Stimulated activated CD4-positive, alpha-beta T cell treated with anti-CD3 and anti-CD28 coated beads, Interleukin-2, amount 100 ng/mL, for 24 hours (primary cell): Measurements from ENCODE around the gene FMNL1.
A peak's percentile ranks its signal among the peaks of the same experiment; 100 is the strongest.
"Not testable (repeated sequence)": the region's sequence is repeated elsewhere in the genome, so short reads cannot be mapped to it uniquely, and the experiment has no call there.

Source experiments
- DNase-seq, 2 donors: peaks; one replicate each; pipeline ENCODE4 v3.0.0-alpha.2; 2020

The FMNL1 gene, protein sequence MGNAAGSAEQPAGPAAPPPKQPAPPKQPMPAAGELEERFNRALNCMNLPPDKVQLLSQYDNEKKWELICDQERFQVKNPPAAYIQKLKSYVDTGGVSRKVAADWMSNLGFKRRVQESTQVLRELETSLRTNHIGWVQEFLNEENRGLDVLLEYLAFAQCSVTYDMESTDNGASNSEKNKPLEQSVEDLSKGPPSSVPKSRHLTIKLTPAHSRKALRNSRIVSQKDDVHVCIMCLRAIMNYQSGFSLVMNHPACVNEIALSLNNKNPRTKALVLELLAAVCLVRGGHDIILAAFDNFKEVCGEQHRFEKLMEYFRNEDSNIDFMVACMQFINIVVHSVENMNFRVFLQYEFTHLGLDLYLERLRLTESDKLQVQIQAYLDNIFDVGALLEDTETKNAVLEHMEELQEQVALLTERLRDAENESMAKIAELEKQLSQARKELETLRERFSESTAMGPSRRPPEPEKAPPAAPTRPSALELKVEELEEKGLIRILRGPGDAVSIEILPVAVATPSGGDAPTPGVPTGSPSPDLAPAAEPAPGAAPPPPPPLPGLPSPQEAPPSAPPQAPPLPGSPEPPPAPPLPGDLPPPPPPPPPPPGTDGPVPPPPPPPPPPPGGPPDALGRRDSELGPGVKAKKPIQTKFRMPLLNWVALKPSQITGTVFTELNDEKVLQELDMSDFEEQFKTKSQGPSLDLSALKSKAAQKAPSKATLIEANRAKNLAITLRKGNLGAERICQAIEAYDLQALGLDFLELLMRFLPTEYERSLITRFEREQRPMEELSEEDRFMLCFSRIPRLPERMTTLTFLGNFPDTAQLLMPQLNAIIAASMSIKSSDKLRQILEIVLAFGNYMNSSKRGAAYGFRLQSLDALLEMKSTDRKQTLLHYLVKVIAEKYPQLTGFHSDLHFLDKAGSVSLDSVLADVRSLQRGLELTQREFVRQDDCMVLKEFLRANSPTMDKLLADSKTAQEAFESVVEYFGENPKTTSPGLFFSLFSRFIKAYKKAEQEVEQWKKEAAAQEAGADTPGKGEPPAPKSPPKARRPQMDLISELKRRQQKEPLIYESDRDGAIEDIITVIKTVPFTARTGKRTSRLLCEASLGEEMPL

DNA sequence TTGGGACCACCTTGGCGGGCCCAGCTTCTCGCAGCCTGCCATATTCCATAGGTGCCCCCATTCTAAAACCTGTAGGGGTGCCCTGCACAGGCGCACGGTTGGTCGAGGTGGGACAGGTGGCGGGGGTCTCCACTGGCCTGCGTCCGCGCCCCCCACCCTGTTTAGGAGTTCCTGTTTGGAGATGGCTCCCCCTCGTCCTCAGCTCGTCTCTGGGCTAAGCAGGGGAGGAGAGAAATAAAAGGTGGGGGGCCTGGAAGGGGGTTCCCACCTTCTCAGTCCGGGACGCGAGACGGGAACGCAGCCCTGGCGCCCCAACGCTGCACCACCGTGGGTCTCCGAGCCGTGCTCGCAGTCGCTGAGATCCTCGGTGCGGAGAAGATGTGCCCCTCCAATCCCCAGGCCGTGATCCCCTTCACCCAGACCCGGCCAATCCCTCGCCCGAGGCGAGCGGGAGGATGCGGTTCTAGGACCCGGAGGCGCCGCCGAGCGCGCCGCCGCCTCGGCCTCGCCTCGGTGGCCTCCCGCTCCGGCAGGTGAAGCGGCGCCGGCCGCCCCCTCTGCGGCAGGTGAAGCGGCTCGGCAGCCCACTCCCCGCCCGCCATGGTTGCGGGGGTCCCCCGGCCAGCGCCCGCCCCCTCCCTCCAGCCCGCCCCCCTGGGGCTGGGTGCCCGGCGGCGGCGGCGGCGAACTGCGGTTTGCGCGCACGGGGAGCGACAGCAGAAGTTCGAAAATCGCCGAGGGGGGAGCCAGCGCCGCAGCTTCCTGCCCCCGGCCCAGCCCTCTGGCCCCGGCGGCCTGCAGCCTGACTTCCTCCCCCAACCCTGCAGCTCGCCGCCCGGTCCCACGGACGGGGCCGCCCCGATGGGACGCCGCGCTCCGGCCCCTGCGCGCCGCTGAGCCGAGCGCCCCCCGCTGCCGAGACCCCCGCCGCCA, at the start of gene FMNL1:
Gene FMNL1, plus strand, starts transcription at position 805 of the 933 bp plus-strand sequence. CDS start 240 bp downstream, outside the sequence.
- DNase-seq, result peak; percentile 61 to 73

DNA sequence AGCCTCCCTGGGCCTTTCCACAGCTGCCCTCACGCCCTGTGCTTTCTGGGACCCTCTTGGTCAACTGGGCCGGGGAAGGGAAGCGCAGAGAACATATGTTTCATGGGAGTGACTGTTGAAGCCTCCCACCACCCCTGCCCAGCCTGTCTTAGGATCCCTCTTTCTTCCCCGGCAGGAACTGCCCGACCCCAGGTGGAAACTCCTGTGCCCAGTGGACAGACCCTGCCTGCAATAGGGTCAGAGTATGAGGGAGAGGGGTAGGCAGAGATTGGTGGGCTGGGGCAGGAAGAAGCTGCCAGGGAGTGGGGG, 49.5 kb upstream of the FMNL1 start:
- no peak for DNase-seq

DNA sequence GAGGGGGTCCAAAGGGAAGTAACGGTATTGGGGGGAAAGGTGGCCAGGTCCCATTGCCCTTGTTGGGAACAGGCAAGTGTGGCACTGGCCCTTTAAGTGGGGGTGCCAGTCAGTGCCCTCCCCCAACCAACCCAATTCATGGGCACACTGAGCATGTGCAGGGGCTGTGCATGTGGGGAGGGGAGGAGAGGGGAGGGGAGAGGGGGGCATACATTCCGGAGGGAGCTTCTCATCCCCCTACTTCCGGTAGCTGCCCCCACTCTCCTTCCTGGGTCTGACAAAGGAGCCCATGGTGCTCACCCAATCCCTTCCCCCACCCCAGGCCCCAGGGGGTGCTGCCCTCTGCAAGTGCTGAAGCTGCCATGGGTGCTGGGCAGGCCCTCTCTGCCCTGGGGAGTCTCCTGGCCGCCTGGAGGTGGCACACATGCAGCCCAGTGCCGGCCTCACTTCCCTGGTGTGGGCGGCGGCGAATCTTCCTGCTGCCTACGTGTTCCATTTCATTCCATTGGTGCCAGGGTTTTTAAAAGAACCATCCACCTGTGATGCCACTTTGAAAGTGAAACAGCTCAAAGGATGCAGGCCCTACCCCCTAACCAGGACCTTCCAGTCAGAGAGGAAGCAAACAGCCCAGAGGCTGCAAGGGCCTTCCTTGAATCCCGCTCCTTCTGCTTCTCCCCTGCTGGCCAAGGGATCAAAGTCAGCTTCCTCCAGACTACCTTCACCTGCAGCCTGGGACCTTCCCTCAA, 49.0 kb upstream of the FMNL1 start:
- peak; percentile 55 to 61 for DNase-seq

DNA sequence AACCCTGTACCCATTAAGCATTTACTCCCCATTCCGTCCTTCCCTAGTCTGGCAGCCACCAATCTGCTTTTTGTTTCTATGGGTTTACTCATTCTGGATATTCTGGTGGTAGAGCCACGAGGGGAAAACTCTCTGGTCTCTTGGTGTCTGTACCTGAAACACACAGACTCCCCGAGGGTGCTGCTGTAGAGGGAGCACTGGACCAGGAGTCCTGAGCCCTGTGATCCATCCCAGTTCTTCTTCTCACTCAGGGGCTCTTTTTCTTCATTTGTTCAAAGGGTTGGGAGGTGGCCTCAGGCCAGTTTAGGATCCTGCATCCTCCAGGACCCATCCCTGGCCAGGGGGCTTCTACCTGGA, 45.9 kb upstream of the FMNL1 start:
- no peak for DNase-seq

DNA sequence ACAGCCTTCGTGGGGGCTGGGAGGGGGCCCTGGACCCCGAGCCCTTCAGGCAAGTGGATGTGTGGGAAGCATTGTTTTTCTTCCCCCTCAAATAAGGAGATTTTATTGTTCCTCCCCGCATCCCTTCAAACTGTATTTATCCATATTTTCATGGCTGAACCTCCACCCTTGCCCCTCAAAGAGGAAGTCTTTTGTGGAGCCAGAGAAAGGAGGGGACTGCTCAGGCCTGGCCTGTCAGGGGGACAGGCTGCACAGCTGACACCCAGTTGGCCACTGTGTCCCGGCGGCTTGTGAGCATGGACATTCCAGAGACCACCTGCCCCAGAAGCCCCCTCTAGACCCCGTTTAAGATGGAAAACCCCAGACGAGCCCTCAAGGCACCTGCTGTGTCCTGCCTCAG, 44.1 kb upstream of the FMNL1 start:
- DNase-seq, result no peak

DNA sequence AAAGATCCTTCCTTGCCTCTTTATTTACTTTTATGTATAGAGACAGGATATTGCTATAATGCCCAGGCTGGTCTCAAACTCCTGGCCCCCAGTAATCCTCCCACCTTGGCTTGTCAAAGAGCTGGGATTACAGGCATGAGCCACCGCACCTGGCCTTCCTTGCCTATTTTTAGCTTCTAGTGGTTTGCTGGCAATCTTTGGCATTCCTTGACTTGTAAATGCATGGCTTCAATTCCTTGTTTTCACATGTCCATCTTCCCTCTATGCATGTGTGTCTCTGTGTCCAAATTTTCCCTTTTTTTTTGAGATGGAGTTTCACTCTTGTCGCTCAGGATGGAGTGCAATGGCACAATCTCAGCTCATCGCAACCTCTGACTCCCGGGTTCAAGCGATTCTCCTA, 37.5 kb upstream of the FMNL1 start:
- no peak for DNase-seq

DNA sequence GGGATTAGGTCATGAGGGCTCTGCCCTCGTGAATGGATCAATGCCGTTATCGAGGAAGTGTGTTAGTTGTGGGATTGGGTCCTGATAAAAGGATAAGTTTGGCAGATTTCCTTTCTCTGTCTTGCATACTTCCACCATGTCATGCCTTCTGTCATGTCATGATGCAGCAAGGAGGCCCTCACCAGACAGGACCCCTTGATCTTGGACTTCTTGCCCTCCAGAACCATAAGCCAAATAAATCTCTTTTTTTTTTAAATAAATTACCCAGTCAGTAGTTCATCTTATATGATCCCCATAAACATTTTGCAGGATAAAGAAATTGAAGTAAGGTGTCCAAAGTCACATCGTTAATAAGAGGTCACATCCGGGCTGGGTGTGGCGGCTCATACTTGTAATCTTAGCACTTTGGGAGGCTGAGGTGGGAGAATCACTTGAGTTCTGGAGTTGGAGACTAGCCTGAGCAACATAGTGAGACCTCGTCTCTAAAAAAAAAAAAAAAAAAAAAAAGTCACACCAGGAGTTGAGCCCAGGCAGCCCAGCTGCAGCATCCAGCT, 34.8 kb upstream of the FMNL1 start:
- no peak for DNase-seq

DNA sequence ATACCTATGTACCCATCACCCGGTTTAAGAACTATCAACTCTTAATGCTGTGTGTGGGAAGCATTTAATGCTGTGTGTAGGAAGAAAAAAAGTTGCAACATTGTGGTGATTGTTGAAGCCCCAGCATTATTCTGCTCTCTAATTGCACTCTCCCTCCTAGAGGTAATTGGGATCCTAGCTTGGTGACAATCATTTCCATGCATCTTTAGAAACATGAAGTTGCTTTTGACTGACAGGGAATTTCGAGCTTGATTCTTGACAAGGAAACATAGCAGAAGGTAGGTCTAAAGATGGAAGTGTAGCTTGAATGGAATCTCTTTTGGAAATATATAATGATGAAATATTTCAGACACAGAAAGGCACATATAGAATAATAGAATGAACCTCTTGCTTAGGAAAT, 32.7 kb upstream of the FMNL1 start:
- DNase-seq, result no peak

DNA sequence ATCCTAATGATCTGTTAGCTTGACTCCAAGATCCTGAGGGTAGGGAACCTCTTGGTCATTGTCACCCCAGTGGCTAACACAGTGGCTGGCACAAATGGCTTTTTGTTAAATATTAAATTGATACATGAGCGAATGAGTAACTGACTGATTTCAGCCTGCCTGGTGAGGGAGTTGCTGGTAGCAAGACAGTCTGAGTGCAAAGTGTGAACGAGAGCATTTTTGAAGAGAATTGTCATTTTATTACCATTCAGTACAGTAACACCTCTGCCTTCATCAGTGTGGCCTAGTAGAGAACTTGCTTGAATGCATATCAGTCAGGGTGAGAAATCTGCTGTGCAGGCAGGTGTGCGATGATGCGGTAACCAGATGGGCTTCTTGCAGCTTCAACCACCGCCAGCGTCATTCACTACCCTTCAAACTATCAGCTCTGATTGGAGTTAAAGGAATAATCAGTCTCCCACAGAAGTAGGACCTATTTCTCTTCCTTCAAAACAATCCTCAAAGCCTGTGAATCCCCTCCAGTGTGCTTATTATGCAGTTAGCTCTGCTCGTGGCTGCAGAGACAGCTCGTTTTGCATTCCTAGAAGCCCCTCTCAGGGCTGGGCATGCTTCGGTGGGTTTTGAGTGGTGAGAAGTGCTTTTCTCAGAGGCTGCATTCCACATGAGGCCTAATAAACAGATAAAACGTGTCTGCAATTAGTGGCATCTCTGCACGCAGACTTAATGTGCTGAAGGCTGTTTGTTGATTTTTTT, 31.0 kb upstream of the FMNL1 start:
- no peak for DNase-seq

DNA sequence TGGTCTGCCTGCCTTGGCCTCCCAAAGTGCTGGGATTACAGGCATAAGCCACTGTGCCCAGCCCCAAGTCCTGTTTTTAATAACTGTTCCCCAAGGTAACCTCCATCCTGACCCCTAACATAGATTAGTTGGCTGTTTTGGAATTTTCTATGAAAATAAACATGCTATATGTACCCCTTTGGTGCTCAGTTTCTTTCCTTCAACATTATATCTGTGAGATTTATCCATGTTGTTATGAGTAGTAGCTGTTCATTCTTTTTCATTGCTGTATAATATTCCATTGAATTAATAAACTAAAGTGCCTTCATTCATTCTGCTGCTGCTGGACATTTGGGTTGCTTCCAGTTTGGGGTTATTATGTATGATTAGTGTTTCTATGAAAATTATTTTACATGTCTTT, 26.3 kb upstream of the FMNL1 start:
- no peak for DNase-seq

DNA sequence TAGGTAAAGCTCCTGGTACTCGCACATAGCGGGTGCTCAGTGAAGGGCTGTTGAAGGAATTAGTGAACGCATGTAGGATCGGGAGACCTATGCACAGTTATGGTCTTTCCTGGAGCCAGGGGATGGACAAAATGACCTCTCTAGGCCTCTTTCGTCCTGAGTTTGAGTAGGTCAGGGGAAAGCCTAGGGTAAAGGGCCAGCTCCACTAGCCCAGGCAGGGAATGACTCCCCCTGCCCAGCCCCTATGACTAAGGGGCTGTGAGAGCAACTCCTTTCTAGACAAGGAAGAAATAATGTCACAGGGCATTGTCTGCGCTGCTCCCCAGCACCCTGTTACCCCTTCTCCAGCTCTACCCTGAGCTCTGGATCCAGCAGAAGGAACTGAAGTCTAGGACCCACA, 24.6 kb upstream of the FMNL1 start:
- DNase-seq, result no peak

DNA sequence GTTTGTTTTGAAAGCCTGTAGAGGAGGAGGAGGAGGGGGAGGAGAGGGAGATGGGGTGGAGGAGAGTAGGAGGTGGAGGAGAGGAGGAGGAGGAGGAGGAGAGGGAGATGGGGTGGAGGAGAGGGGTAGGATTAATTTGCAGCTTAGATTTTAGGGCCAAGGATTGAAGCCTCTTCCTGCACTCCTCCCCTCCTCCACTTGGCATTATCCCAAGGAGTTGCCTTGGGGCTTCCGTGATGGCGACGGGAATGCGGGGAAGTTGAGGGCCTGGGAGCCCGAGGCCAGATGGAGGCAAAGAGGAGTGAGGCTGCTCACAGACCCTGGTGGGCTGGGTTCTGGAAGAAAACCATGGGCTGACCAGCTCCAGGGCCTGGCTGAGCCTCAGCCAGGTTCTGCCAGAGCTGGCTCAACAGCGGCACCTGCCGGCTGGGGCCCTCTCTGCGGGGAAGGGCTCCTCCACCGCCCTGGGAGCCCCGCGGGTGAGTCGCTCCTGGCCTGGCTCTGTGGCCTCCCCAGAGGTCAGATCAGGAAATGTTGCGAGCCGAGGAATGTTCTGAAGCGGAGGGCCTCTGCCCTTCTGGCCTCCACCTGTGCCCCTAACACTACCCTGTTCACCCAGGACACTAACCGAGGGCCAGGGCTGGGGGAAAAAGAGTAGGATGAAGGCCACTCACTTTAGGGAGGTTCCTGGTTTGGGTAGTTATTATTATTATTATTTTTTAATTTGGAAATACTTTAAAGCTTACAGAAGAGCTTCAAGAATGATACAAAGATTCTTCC, 23.9 kb upstream of the FMNL1 start:
- DNase-seq, result peak; percentile 93 to 96

DNA sequence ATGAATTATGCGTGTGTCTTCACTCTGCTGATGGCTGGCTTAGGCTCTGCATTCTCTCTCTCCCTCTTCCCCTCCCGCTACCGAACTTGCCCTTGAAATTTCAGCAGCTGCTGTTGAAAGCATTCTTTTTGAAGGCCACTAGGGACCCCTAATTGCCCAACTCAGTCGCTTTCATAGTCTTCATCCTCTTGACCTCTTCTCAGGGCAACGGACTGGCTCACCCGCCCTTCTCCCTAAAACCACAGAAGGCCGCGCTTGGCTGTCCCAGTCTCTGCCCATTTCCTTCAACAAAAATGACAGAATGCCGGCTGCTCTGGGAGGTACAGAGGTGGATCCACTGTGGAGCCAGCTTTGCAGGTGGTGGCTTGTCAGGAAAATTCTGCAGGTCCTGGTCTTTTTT, 21.0 kb upstream of the FMNL1 start:
- no peak for DNase-seq

DNA sequence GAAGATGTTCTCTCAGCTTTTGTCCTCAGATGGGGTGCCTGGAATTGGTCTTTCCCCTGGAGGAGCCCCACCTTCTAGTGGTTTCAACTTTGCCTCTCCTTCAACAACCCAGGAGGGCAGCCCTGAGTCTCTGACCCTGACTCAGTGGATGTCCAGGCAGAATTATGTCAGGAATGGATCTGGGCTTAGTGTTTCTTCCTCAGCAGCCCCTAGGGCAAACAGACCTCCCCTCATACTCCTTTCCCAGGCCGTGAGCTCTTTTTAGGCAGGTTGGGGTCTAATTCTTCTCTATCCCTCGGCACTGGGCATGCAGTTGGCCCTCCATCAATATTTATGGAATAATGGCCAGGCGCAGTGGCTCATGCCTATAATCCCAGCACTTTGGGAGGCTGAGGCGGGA, 20.2 kb upstream of the FMNL1 start:
- DNase-seq, result no peak

DNA sequence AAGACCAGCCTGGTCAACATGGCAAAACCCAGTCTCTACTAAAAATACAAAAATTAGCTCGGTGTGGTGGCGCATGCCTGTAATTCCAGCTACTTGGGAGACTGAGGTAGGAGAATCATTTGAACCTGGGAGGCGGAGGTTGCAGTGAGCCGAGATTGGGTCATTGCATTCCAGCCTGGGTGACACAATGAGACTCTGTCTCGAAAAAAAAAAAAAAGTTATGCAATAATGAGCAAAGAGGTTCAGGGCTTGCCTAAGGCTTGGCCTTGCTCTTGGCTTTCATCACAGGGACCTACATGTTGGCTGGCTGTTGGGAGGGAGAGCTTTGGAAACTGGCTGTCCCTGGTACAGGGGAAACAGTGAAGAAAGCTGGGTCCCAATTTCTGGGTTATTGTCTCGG, 19.8 kb upstream of the FMNL1 start:
- DNase-seq, result not testable (repeated sequence)

DNA sequence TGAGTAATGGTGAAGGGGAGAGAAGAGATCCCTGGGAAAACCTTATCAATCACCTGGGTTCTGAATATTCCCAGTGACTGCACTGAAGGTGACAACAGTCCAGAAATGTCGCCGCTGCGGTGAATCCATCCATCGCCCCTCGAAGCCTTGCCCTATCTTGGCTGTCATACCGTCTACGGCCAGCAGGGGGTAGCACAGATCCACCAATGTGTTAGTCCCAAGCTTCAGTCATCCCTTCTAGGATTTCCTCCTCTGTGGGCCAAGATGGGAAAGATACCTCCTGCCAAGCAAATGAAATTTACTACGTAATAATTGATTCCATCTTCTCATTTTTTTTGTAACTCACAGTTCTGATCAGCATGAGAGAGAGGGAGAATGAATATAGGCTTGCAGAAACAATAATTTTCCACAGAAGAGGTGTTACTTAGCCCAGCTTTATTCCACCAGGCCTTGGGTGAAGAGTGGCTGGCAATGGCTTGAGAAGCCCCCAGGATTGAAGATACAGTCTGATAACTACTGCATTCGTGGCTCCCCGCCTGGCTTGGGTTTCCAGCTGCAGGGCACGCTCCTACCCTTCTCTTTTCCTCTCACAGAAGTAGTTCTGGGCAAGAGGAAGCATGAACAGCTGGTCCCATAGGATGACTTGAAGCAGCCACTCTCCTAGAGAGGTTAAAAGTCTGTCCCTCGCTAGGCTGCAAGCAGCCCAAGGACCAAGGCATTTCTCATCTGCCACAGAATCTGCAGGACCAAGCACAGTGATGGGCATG, 2.6 kb upstream of the FMNL1 start:
- peak; percentile 93 for DNase-seq

DNA sequence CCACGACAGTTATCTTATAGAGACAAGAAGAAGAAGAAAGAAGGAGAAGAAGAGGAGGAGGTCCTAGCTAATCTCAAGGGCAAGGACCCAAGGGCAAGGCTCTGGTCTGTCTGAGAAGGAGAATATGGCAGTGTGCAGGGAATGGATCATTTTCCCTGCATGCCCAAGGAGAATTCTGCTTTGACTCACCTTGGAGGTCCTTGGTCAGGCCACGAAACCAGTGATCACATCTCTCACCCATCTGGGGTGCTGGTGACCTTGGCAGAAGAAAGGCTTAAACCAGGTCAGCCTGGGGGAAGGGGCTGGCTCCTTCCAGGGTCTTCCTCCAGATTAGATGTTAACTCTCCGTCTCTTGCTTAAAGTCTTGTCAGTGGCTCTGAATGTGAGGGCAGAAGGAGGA, 1.6 kb upstream of the FMNL1 start:
- no peak for DNase-seq

DNA sequence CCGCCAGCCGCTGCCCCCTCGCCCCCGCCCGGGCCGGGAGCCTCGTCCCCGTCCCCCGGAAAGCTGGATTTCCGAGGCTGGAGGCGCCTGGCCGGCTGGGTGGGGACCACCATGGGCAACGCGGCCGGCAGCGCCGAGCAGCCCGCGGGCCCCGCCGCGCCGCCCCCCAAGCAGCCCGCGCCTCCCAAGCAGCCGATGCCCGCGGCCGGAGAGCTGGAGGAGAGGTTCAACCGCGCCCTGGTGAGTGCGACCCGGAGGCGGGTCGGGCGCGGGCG, 266 bp downstream of the FMNL1 start:
- no peak for DNase-seq

DNA sequence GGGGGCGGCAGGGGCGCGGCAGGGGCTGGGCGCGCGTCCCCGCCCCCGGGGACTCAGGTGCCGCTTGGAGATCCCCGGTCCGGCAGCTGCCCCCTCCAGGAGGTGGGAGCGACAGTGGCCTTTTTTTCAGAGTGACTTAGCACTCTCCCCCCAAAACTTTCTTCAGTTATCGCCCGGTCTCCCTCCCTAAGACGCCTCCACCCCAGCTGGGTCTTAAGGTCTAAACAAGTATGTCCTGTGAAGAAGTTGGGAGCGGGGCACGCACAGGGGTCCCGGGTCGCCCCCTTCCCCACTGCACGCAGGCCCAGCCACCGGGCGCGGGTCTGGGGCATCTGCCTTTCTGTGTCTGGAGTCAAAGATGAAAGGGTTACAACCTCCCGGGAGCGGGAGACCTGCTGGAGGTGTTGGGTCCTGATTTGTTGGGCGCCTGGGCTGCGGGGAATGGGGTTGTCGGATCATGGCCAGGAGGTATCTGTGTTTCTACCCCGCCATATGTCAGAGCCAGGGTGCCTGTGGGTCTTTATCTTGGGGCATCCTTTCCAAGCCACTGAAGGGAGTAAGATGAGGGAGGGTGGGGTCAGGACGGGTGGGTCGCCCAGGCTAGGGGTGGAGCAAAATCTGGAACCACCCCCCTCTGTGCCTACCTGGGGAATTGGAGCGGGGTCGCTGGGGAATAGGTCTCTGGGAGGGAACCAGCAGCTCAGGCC, 757 bp downstream of the FMNL1 start:
- DNase-seq, result peak in 1 of 2 donors; percentile 79
